ENCODE results near the gene ACLY. TPM values are rescaled to one million over a fixed set of nuclear protein-coding genes. Genes with fewer than 3 reads are reported as not detected.
"Not testable (repeated sequence)": the region's sequence is repeated elsewhere in the genome, so short reads cannot be mapped to it uniquely, and the experiment has no call there.

ACLY gene
- total RNA-seq, 1 experiment from 2014 or later, result 114 TPM

- no peak for DNase-seq (ENCODE audit: extremely low read depth, low read depth)
These were observed 82.1 kb downstream of the ACLY start for GRCh38 chr17:41836550-41837196.

GRCh38 chr17:41835800-41836549 is 82.8 kb downstream of the ACLY start, which contains the start of gene NT5C3B:
TSS of gene NT5C3B (minus strand) at chr17:41836232. CDS start at chr17:41836193, 39 bp downstream.
- DNase-seq (ENCODE audit: extremely low read depth, low read depth), result peak; percentile 38

- DNase-seq (ENCODE audit: extremely low read depth, low read depth), result no peak
These were observed 83.4 kb downstream of the ACLY start for GRCh38 chr17:41835214-41835799.

- DNase-seq (ENCODE audit: extremely low read depth, low read depth), result not testable (repeated sequence)
These were observed 88.8 kb downstream of the ACLY start for GRCh38 chr17:41829961-41830360.

- no peak for DNase-seq (ENCODE audit: extremely low read depth, low read depth)
These were observed 93.4 kb downstream of the ACLY start for GRCh38 chr17:41825175-41825845.

GRCh38 chr17:41824086-41824485 is 94.7 kb downstream of the ACLY start:
- no peak for DNase-seq (ENCODE audit: extremely low read depth, low read depth)

GRCh38 chr17:41823580-41823979 is 95.2 kb downstream of the ACLY start:
- DNase-seq (ENCODE audit: extremely low read depth, low read depth), result no peak

GRCh38 chr17:41823141-41823524 is 95.6 kb downstream of the ACLY start:
- DNase-seq (ENCODE audit: extremely low read depth, low read depth), result no peak

- no peak for DNase-seq (ENCODE audit: extremely low read depth, low read depth)
These were observed 96.3 kb downstream of the ACLY start for GRCh38 chr17:41822216-41823140.

- no peak for DNase-seq (ENCODE audit: extremely low read depth, low read depth)
These were observed 97.0 kb downstream of the ACLY start for GRCh38 chr17:41821776-41822175.

GRCh38 chr17:41818024-41818423 is 100.7 kb downstream of the ACLY start:
- no peak for DNase-seq (ENCODE audit: extremely low read depth, low read depth)

Small RNAs within 50 kb of the gene (small RNA-seq; reads per million reads assigned to genes)
- 0 reads per million in 2 experiments for gene AC125257.2

Other genes starting within 250 kb of the ACLY start
- 356 and 499 TPM in 2 replicates for gene EIF1, start 230.1 kb downstream of the ACLY start, total RNA-seq (2014; rRNA removed; shearing (Covaris generic))
- gene GAST, start 206.6 kb downstream of the ACLY start, total RNA-seq (2014; rRNA removed; shearing (Covaris generic)), result not detected in 2 replicates
- gene HAP1, start 184.3 kb downstream of the ACLY start, total RNA-seq (2014; rRNA removed; shearing (Covaris generic)), result 0.69 and 0.94 TPM in 2 replicates
- 142 and 158 TPM in 2 replicates for gene JUP, start 132.2 kb downstream of the ACLY start, total RNA-seq (2014; rRNA removed; shearing (Covaris generic))
- gene P3H4, start 107.0 kb downstream of the ACLY start, total RNA-seq (2014; rRNA removed; shearing (Covaris generic)), result 42.9 and 47.7 TPM in 2 replicates
- 264 and 267 TPM in 2 replicates for gene FKBP10, start 105.9 kb downstream of the ACLY start, total RNA-seq (2014; rRNA removed; shearing (Covaris generic))
- 103 and 119 TPM in 2 replicates for gene NT5C3B, start 82.7 kb downstream of the ACLY start, total RNA-seq (2014; rRNA removed; shearing (Covaris generic))
- 0.05 TPM in 1 of 2 replicates, not detected in the other for gene KLHL10, start 81.1 kb downstream of the ACLY start, total RNA-seq (2014; rRNA removed; shearing (Covaris generic))
- gene KLHL11, start 53.5 kb downstream of the ACLY start, total RNA-seq (2014; rRNA removed; shearing (Covaris generic)), result 21.1 and 29.2 TPM in 2 replicates
- 0.46 and 1.3 TPM in 2 replicates for gene ODAD4, start 11.7 kb upstream of the ACLY start, total RNA-seq (2014; rRNA removed; shearing (Covaris generic))
- gene CNP, start 47.8 kb upstream of the ACLY start, total RNA-seq (2014; rRNA removed; shearing (Covaris generic)), result 26.4 and 35.2 TPM in 2 replicates
- gene DNAJC7, start 98.5 kb upstream of the ACLY start, total RNA-seq (2014; rRNA removed; shearing (Covaris generic)), result 107 and 109 TPM in 2 replicates
- 53.1 and 60.9 TPM in 2 replicates for gene NKIRAS2, start 101.1 kb upstream of the ACLY start, total RNA-seq (2014; rRNA removed; shearing (Covaris generic))
- gene C17orf113, start 131.7 kb upstream of the ACLY start, total RNA-seq (2014; rRNA removed; shearing (Covaris generic)), result 1.2 and 1.5 TPM in 2 replicates
- gene ZNF385C, start 179.5 kb upstream of the ACLY start, total RNA-seq (2014; rRNA removed; shearing (Covaris generic)), result 0.10 and 0.20 TPM in 2 replicates
- gene DHX58, start 193.8 kb upstream of the ACLY start, total RNA-seq (2014; rRNA removed; shearing (Covaris generic)), result 3.7 and 3.8 TPM in 2 replicates
- gene KAT2A, start 202.4 kb upstream of the ACLY start, total RNA-seq (2014; rRNA removed; shearing (Covaris generic)), result 19.2 and 23.4 TPM in 2 replicates
- gene HSPB9, start 203.9 kb upstream of the ACLY start, total RNA-seq (2014; rRNA removed; shearing (Covaris generic)), result 0.07 TPM in 1 of 2 replicates, not detected in the other
- gene RAB5C, start 236.0 kb upstream of the ACLY start, total RNA-seq (2014; rRNA removed; shearing (Covaris generic)), result 66.0 and 66.5 TPM in 2 replicates